WTC11 (cell line): ENCODE measurements around the gene STKLD1. TPM values are rescaled to one million over a fixed set of nuclear protein-coding genes. Genes with fewer than 3 reads are reported as not detected.

Experiments
- CBFB ChIP-seq: sonication (generic); formaldehyde crosslinking; IDR thresholded peaks from 2 replicates; pipeline ENCODE4 v1.8.1; 2022; ENCODE audit warnings: mild to moderate bottlenecking, low read depth, missing genetic modification reagents
- EMX1 ChIP-seq: fragments of 250-450 bp; sonication (Bioruptor Pico); IDR thresholded peaks from 2 replicates; pipeline ENCODE4 v1.8.0; 2021; ENCODE audit warnings: mild to moderate bottlenecking
- ETV6 ChIP-seq: sonication (generic); formaldehyde crosslinking; IDR thresholded peaks from 2 replicates; pipeline ENCODE4 v1.8.1; 2022; ENCODE audit warnings: mild to moderate bottlenecking, missing genetic modification reagents
- JAZF1 ChIP-seq: fragments of 250-450 bp; sonication (Bioruptor Pico); IDR thresholded peaks from 2 replicates; pipeline ENCODE4 v1.9.0; 2021; ENCODE audit warnings: moderate library complexity, mild to moderate bottlenecking, inconsistent platforms
- JUN ChIP-seq: sonication (generic); formaldehyde crosslinking; IDR thresholded peaks from 2 replicates; pipeline ENCODE4 v1.8.0; 2023; ENCODE audit warnings: mild to moderate bottlenecking, missing genetic modification reagents
- MXD4 ChIP-seq: fragments of 250-450 bp; sonication (Bioruptor Pico); IDR thresholded peaks from 2 replicates; pipeline ENCODE4 v1.8.0; 2021; ENCODE audit warnings: mild to moderate bottlenecking, moderate library complexity, borderline replicate concordance
- NFE2L1 ChIP-seq: sonication (generic); formaldehyde crosslinking; IDR thresholded peaks from 2 replicates; pipeline ENCODE4 v1.8.1; 2023; ENCODE audit warnings: missing genetic modification reagents
- PRRX2 ChIP-seq: fragments of 250-450 bp; sonication (Bioruptor Pico); IDR thresholded peaks from 2 replicates; pipeline ENCODE4 v1.8.0; 2021; ENCODE audit warnings: mild to moderate bottlenecking
- RORB ChIP-seq: fragments of 250-450 bp; sonication (Bioruptor Pico); IDR thresholded peaks from 2 replicates; pipeline ENCODE4 v1.9.0; 2021; ENCODE audit warnings: mild to moderate bottlenecking
- SMAD3 ChIP-seq: sonication (generic); formaldehyde crosslinking; IDR thresholded peaks from 2 replicates; pipeline ENCODE4 v1.8.0; 2022; ENCODE audit warnings: missing genetic modification reagents, mild to moderate bottlenecking, borderline replicate concordance
- SOX15 ChIP-seq: fragments of 250-450 bp; sonication (Bioruptor Pico); IDR thresholded peaks from 2 replicates; pipeline ENCODE4 v1.9.0; 2021; ENCODE audit warnings: mild to moderate bottlenecking
- SP1 ChIP-seq: sonication (generic); formaldehyde crosslinking; conservative IDR thresholded peaks from 2 replicates; pipeline ENCODE4 v1.8.1; 2022; ENCODE audit warnings: missing genetic modification reagents
- TCF7 ChIP-seq: sonication (generic); formaldehyde crosslinking; IDR thresholded peaks from 2 replicates; pipeline ENCODE4 v1.8.0; 2022; ENCODE audit warnings: mild to moderate bottlenecking, low read depth, missing genetic modification reagents, moderate library complexity
- ZNF121 ChIP-seq: sonication (generic); formaldehyde crosslinking; IDR thresholded peaks from 2 replicates; pipeline ENCODE4 v1.8.0; 2023; ENCODE audit warnings: missing genetic modification reagents
- ZNF263 ChIP-seq: sonication (generic); formaldehyde crosslinking; IDR thresholded peaks from 2 replicates; pipeline ENCODE4 v1.8.1; 2022; ENCODE audit warnings: low read depth, mild to moderate bottlenecking, moderate library complexity, missing genetic modification reagents
- ZNF671 ChIP-seq: fragments of 250-450 bp; sonication (Bioruptor Pico); IDR thresholded peaks from 2 replicates; pipeline ENCODE4 v1.8.0; 2021; ENCODE audit warnings: mild to moderate bottlenecking
- total RNA-seq: library from RNA; stranded (reverse); gene quantifications from 3 replicates; pipeline ENCODE4 v1.2.3, GENCODE V29; 2021
- TF ChIP-seq, protein P1 (sequence below): sonication (generic); formaldehyde crosslinking; IDR thresholded peaks from 2 replicates; pipeline ENCODE4 v1.8.0; 2022; ENCODE audit warnings: mild to moderate bottlenecking, missing genetic modification reagents
- TF ChIP-seq, protein P2 (sequence below): fragments of 250-450 bp; sonication (Bioruptor Pico); IDR thresholded peaks from 2 replicates; pipeline ENCODE4 v1.9.0; 2021; ENCODE audit warnings: mild to moderate bottlenecking
- TF ChIP-seq, protein P3 (sequence below): sonication (generic); formaldehyde crosslinking; conservative IDR thresholded peaks from 2 replicates; pipeline ENCODE4 v1.8.1; 2023; ENCODE audit warnings: mild to moderate bottlenecking, low read depth, missing genetic modification reagents, moderate library complexity
- TF ChIP-seq, protein P4 (sequence below): sonication (generic); formaldehyde crosslinking; IDR thresholded peaks from 2 replicates; pipeline ENCODE4 v1.8.1; 2022; ENCODE audit warnings: missing genetic modification reagents, borderline replicate concordance
- TF ChIP-seq, protein P5 (sequence below): sonication (generic); formaldehyde crosslinking; IDR thresholded peaks from 2 replicates; pipeline ENCODE4 v1.8.0; 2023; ENCODE audit warnings: mild to moderate bottlenecking, missing genetic modification reagents
- TF ChIP-seq, protein P6 (sequence below): sonication (generic); formaldehyde crosslinking; IDR thresholded peaks from 2 replicates; pipeline ENCODE4 v1.8.1; 2023; ENCODE audit warnings: mild to moderate bottlenecking, missing genetic modification reagents, moderate library complexity
- TF ChIP-seq, protein P7 (sequence below): fragments of 250-450 bp; sonication (Bioruptor Pico); IDR thresholded peaks from 2 replicates; pipeline ENCODE4 v1.9.0; 2021; ENCODE audit warnings: moderate library complexity, mild to moderate bottlenecking, inconsistent platforms, borderline replicate concordance
- TF ChIP-seq, protein P8 (sequence below): sonication (generic); formaldehyde crosslinking; IDR thresholded peaks from 2 replicates; pipeline ENCODE4 v1.8.0; 2022; ENCODE audit warnings: mild to moderate bottlenecking, missing genetic modification reagents
- TF ChIP-seq, protein P9 (sequence below): sonication (generic); formaldehyde crosslinking; IDR thresholded peaks from 2 replicates; pipeline ENCODE4 v1.8.1; 2022; ENCODE audit warnings: mild to moderate bottlenecking, missing genetic modification reagents, moderate library complexity, borderline replicate concordance

STKLD1 gene
- total RNA-seq, 1 experiment from 2014 or later: 0.98 TPM

DNA sequence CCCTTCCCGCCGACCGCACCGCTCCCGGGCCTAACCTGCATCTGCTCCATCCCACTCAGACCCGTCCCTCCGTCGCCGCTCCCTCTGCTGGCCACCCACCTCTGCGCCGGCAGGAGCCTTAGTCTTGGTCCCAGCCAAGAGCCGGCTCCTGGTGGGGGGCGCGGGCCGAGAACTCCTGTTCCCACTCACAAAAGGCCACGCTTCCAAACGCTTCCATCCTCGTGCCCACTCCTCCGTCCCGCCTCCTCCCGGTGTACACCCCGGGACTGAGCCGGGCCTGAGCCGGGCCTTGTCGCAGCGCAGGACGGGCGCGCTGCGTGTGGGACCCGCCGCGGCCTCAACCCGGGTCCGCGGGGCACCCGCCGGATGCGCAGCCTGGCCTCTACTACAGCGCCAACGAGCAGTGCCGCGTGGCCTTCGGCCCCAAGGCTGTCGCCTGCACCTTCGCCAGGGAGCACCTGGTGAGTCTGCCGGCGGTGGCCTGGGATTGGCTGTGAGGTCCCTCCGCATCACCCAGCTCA, 53.5 kb downstream of the STKLD1 start (continued):
- 0 out of 2 replicates have a peak, but pooled peaks have one; percentile 54 for TF ChIP-seq JUN
- no peak; the same call in 1 of the 2 replicates for TF ChIP-seq ETV6 (CRISPR knock-in tag)
- TF ChIP-seq ZNF121 (CRISPR knock-in tag): peak; percentile 15; the same call in 1 of the 2 replicates
- no peak for TF ChIP-seq JAZF1
- no peak; the same call in 1 of the 2 replicates for TF ChIP-seq TCF7 (CRISPR knock-in tag)
- TF ChIP-seq NFE2L1 (CRISPR knock-in tag): no peak
- TF ChIP-seq SMAD3 (CRISPR knock-in tag): no peak
- TF ChIP-seq, protein P1, sequence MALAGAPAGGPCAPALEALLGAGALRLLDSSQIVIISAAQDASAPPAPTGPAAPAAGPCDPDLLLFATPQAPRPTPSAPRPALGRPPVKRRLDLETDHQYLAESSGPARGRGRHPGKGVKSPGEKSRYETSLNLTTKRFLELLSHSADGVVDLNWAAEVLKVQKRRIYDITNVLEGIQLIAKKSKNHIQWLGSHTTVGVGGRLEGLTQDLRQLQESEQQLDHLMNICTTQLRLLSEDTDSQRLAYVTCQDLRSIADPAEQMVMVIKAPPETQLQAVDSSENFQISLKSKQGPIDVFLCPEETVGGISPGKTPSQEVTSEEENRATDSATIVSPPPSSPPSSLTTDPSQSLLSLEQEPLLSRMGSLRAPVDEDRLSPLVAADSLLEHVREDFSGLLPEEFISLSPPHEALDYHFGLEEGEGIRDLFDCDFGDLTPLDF (CRISPR knock-in tag): no peak
- TF ChIP-seq, protein P2, sequence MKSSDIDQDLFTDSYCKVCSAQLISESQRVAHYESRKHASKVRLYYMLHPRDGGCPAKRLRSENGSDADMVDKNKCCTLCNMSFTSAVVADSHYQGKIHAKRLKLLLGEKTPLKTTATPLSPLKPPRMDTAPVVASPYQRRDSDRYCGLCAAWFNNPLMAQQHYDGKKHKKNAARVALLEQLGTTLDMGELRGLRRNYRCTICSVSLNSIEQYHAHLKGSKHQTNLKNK (CRISPR knock-in tag): no peak
- TF ChIP-seq, protein P3, sequence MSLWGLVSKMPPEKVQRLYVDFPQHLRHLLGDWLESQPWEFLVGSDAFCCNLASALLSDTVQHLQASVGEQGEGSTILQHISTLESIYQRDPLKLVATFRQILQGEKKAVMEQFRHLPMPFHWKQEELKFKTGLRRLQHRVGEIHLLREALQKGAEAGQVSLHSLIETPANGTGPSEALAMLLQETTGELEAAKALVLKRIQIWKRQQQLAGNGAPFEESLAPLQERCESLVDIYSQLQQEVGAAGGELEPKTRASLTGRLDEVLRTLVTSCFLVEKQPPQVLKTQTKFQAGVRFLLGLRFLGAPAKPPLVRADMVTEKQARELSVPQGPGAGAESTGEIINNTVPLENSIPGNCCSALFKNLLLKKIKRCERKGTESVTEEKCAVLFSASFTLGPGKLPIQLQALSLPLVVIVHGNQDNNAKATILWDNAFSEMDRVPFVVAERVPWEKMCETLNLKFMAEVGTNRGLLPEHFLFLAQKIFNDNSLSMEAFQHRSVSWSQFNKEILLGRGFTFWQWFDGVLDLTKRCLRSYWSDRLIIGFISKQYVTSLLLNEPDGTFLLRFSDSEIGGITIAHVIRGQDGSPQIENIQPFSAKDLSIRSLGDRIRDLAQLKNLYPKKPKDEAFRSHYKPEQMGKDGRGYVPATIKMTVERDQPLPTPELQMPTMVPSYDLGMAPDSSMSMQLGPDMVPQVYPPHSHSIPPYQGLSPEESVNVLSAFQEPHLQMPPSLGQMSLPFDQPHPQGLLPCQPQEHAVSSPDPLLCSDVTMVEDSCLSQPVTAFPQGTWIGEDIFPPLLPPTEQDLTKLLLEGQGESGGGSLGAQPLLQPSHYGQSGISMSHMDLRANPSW (CRISPR knock-in tag): no peak
- TF ChIP-seq EMX1: no peak
- TF ChIP-seq, protein P4, sequence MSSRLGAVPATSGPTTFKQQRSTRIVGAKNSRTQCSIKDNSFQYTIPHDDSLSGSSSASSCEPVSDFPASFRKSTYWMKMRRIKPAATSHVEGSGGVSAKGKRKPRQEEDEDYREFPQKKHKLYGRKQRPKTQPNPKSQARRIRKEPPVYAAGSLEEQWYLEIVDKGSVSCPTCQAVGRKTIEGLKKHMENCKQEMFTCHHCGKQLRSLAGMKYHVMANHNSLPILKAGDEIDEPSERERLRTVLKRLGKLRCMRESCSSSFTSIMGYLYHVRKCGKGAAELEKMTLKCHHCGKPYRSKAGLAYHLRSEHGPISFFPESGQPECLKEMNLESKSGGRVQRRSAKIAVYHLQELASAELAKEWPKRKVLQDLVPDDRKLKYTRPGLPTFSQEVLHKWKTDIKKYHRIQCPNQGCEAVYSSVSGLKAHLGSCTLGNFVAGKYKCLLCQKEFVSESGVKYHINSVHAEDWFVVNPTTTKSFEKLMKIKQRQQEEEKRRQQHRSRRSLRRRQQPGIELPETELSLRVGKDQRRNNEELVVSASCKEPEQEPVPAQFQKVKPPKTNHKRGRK: no peak
- TF ChIP-seq, protein P5, sequence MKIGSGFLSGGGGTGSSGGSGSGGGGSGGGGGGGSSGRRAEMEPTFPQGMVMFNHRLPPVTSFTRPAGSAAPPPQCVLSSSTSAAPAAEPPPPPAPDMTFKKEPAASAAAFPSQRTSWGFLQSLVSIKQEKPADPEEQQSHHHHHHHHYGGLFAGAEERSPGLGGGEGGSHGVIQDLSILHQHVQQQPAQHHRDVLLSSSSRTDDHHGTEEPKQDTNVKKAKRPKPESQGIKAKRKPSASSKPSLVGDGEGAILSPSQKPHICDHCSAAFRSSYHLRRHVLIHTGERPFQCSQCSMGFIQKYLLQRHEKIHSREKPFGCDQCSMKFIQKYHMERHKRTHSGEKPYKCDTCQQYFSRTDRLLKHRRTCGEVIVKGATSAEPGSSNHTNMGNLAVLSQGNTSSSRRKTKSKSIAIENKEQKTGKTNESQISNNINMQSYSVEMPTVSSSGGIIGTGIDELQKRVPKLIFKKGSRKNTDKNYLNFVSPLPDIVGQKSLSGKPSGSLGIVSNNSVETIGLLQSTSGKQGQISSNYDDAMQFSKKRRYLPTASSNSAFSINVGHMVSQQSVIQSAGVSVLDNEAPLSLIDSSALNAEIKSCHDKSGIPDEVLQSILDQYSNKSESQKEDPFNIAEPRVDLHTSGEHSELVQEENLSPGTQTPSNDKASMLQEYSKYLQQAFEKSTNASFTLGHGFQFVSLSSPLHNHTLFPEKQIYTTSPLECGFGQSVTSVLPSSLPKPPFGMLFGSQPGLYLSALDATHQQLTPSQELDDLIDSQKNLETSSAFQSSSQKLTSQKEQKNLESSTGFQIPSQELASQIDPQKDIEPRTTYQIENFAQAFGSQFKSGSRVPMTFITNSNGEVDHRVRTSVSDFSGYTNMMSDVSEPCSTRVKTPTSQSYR (CRISPR knock-in tag): no peak
- TF ChIP-seq ZNF263 (CRISPR knock-in tag): no peak
- TF ChIP-seq ZNF671 (CRISPR knock-in tag): no peak
- no peak for TF ChIP-seq SOX15
- no peak for TF ChIP-seq MXD4
- TF ChIP-seq PRRX2 (CRISPR knock-in tag): no peak; the same call in 1 of the 2 replicates
- TF ChIP-seq, protein P6, sequence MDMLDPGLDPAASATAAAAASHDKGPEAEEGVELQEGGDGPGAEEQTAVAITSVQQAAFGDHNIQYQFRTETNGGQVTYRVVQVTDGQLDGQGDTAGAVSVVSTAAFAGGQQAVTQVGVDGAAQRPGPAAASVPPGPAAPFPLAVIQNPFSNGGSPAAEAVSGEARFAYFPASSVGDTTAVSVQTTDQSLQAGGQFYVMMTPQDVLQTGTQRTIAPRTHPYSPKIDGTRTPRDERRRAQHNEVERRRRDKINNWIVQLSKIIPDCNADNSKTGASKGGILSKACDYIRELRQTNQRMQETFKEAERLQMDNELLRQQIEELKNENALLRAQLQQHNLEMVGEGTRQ (CRISPR knock-in tag): peak; percentile 14; the same call in 1 of the 2 replicates
- TF ChIP-seq, protein P7, sequence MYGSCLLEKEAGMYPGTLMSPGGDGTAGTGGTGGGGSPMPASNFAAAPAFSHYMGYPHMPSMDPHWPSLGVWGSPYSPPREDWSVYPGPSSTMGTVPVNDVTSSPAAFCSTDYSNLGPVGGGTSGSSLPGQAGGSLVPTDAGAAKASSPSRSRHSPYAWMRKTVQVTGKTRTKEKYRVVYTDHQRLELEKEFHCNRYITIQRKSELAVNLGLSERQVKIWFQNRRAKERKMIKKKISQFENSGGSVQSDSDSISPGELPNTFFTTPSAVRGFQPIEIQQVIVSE: no peak
- no peak; the same call in 1 of the 2 replicates for TF ChIP-seq SP1 (CRISPR knock-in tag)
- TF ChIP-seq CBFB (CRISPR knock-in tag): no peak
- TF ChIP-seq, protein P8, sequence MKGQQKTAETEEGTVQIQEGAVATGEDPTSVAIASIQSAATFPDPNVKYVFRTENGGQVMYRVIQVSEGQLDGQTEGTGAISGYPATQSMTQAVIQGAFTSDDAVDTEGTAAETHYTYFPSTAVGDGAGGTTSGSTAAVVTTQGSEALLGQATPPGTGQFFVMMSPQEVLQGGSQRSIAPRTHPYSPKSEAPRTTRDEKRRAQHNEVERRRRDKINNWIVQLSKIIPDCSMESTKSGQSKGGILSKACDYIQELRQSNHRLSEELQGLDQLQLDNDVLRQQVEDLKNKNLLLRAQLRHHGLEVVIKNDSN (CRISPR knock-in tag): no peak; the same call in 1 of the 2 replicates
- TF ChIP-seq, protein P9, sequence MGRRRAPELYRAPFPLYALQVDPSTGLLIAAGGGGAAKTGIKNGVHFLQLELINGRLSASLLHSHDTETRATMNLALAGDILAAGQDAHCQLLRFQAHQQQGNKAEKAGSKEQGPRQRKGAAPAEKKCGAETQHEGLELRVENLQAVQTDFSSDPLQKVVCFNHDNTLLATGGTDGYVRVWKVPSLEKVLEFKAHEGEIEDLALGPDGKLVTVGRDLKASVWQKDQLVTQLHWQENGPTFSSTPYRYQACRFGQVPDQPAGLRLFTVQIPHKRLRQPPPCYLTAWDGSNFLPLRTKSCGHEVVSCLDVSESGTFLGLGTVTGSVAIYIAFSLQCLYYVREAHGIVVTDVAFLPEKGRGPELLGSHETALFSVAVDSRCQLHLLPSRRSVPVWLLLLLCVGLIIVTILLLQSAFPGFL (CRISPR knock-in tag): no peak
- TF ChIP-seq RORB (CRISPR knock-in tag): no peak
